GF-D8 (cell line): ENCODE measurements around the gene SDHAF2.
"Not testable (repeated sequence)": the region's sequence is repeated elsewhere in the genome, so short reads cannot be mapped to it uniquely, and the experiment has no call there.

Experiments used
- DNase-seq: peaks from one replicate; lab custom pipeline; 2025; lab: John Stamatoyannopoulos, UW

Gene SDHAF2

DNA sequence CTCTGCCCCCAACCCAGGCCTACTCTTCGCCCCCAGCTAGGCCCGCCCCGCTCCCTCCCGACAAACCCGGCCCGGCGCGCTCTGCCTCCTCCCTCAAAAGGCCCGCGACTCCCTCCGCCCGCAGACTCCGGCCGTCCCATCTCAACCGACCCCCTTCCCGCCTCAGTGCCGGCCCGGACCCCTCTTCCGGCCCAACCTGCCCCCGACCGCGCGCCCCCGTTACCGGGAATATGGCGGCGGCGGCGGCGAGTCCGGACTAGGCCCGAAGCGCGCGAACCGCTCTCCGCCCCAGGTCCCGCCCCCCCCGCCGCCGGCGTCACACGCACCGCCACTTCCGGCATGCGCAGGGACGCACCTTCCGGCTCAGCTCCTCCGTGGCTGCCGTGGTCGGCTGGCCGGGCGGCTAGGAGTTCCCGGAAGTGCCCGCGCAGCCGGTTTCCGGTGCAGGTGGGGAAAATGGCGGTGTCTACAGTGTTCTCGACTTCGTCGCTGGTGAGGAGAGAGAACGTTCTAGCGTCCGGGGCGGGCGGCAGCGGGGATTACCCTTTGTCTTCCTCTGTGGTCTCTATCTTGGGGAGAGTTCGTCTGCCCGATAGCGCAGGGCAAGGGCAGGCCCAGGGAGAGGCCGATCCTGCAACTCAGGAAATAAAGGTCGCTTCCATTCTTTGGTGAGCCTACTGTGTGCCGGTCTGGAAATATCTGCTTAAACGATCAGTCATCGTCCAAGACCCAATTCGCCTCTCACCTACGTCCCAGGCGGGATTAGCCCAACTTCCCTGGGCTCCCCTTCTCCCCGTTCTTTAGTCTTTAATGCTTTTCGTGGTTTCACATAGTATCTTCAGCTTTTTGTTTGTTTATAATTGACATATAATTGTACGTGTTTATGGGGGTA is at the start of gene SDHAF2, which contains the start of gene CPSF7:
SDHAF2 (plus strand) TSS at position 434 of the 892 bp plus-strand sequence; CDS start at position 457, 23 bp downstream.
CPSF7 (minus strand) TSS at position 285 of the 892 bp plus-strand sequence. CDS start 740 bp downstream, outside the sequence.
- DNase-seq = peak; percentile 77

DNA sequence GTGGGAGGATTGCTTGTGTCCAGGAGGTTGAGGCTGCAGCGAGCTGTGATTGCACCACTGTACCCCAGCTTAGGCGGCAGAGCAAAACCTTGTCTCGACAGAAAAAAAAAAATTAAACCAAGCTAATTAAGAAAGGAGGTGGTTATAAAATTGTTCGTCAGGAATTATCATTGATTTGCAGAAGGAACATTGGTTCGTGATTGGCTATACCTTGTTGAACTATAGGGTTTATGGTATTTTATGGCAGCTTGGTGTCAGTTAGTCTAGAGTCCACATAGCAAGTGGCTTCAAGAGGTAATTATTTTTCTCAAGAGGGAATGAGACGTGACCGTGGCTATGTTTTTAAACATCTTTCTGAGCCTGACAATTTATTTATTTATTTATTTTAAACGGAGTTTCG is 49.0 kb upstream of the SDHAF2 start:
- DNase-seq = no peak

DNA sequence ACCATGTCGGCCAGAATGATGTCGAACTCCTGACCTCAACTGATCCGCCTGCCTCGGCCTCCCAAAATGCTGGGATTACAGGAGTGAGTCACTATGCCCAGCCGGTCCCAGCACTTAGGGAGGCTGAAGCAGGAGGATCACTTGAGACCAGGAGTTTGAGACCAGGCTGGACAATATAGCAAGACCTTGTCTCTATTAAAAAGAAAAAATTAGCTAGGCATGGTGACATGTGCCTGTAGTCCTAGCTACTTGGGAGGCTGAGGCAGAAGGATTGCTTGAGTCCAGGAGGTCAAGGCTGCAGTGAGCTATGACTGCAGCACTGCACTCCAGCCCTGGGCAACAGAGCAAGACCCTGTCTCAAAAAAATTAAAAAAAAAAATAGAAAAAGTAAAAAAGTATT is 46.1 kb upstream of the SDHAF2 start:
- not testable (repeated sequence) for DNase-seq

DNA sequence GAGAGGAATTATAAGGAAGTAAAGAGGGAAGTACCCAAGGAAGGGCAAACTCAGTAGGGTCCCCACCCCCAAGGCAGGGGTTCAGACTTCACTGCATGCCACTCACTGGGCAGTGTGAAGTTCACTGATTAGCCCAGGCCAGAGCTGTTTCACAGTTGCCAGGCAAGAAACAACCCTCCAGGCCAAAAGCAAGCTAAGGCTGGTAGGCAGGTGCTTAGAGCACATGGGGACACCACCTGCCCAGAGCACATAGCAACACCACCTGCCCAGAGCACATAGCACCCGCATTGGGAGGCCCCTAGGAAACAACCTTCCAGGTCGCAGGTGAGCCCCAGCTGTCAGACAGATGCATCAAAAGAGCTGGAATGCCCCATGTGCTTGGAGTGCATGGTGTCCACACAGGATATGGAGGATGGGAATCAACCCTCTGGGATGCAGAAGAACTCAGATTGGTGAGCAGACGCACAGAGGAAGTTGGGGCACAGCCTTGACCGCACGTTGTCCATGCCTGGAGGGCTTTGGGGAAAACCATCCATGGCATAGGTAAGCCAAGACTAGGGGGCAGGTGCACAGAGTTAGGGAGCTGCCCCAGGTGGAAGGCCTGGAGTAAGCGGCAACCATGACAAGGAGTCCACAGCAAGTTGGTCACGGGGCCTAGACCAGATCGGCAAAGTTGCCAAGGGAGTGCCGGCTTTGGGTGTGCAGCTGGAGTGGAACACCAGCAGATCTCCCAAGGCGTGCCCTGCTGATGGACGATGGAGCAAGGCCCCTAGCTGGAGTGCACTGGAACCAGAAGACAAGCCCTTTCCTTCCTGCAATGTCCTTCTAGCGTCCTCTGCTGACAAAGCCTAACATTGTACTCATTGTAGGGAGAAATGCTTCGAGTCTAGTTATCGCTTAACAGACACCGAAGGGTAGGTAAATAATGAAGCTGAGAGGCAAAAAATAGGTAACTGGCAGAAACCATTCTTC is 45.4 kb upstream of the SDHAF2 start:
- DNase-seq = no peak

DNA sequence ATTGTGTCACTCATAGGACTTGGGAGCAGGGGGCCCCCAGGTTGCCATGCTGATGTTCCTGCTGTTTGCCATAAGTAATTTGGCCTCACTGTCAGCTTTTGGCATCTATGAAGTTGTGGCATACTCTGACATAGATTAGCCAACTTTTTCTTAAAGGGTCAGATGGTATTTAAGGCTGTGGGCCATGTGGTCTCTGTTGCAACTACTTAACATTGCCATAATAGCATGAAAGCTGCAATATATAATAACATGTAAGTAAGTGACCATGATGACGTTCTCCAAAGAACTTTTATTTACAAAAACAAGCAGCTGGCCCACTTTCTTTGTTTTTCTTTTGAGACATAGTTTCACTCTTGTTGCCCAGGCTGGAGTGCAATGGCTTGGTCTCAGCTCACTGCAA is 39.8 kb upstream of the SDHAF2 start:
- peak; percentile 40 for DNase-seq

DNA sequence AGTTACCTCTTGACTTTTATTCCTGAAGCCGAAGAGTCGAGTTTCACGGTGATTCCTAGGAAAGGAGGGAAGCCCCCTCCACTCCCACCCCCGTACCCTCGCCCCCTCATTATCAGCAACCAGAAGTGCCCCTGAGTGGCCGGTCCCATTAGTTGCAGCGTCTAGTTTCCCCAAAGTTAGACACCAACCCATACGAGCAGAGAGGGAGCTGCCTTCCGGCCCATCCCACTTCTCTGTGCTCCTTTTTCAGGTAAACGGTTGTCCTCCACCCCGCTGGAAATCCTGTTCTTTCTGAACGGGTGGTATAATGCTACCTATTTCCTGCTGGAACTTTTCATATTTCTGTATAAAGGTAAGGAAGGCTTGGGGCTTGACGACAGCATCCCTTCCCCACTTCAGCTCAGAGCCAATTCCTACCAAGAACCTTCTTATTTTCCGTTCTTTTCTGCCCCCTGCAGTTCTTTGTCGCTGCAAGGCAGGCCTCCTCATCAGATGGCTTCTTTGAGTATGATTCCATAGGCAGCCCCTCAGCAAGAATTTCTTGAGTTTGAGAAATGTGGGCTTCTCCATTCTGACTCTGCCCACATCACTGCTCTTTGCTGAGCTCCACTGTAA is 36.8 kb upstream of the SDHAF2 start:
- peak; percentile 5 for DNase-seq

DNA sequence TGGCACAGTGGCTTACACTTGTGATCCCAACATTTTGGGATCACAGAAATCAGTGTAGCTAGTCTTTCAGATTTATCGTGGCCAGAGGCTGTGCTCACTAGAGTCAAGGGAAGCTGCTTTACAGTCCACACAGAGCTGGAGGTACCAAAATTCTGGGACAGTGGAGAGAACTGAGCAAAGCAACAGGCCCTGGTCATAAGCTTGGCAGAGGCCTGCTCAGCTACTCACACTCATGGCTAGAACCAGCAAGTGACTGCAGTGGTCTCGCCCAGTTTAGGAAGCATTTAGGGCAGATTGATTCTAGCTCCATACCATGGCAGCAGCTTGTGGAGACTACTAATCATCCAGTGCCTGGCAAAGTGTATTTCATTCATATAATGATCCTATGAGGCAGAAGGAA is 28.8 kb upstream of the SDHAF2 start:
- no peak for DNase-seq

DNA sequence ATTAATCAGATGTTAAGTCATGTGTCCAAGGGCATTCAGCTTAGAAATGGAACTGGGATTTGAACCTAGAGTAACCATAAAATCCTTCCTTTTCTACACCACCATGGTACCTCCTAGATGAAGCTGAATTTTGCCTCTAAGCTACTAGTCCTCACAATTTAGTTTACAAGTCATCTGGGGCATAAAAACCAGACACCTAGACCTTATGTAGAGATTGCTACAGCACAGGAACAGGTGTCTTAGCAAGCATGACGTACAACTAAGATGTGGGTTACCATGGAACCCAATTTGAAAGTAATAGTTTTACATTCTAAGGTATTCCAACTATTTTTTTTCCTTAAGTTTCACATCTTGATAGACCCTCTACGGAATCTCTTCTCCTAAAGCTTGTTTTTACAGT is 28.4 kb upstream of the SDHAF2 start:
- no peak for DNase-seq

DNA sequence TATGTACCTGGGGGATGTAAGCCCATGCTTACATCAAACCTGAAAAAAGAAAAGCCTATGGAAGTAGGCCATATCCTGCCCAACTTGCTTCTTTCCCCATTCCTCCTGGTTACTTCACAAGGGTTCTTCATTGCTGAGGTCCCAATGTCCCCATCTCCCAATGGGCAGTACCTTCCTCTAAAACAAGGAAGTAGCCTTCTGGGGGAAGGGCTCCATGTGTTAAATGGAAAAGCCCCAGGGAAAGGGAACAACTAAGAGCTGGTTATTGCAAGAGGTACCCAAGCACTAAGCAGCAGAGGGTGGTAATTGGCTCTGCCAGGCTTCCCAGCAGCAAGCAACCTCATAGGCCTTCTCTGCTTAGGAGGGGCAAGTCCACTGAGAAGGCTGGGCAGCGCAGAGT is 26.3 kb upstream of the SDHAF2 start:
- no peak for DNase-seq

DNA sequence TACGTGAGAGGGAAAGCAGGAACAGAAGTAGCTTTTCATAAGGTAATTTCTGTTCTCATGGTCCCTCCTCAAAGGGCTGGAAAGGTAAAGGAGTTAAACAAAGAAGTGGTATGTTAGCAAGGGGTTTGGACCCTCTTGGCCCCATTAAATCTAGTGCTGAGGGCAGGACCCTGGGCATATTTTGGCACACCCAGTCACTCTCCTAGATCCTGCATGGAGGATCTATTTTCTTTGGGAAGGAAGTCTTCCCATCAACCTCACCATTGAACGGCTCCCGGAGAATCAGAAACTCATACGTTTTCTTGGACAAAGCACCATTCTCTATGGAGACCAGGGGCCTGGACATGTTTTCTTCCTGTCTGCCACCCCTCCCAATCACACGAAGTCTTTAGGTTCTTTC is 25.8 kb upstream of the SDHAF2 start:
- DNase-seq = no peak

DNA sequence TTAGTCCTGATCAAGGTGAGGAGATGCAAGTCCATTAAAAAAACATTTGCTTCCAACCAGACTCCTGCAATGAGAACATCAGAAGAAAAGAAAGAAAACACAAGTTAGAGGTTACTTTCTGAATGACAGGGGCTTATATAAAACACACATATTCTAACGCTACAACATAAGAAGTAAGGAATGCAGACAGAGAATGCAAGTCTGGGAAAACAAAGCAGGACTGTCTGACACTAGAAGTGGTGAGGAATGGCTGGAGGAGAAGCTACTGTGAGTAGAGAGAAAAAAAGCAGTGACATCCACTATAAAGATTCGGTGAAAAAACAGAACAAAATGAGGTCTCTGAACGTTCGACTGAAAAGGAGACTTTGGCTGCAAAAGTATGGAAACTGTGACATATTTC is 25.3 kb upstream of the SDHAF2 start:
- no peak for DNase-seq

DNA sequence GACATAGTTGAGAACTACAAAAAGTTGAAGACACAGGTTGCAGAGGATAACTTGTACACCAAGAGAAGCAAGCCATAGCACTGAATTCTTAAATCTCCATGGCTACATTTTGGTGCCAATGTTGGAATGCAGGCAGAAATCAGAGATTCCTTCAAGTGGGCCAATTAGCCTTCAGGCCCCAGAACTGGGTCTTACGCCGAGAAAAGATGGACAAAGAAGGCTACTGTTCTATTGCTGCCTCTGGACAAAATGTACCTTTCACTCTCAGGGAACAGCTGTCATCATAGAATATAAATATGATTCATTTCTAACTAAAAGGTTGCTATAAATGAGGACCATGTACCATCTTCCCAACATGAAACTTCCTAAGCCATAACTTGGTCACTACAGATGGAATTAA is 23.9 kb upstream of the SDHAF2 start:
- no peak for DNase-seq

DNA sequence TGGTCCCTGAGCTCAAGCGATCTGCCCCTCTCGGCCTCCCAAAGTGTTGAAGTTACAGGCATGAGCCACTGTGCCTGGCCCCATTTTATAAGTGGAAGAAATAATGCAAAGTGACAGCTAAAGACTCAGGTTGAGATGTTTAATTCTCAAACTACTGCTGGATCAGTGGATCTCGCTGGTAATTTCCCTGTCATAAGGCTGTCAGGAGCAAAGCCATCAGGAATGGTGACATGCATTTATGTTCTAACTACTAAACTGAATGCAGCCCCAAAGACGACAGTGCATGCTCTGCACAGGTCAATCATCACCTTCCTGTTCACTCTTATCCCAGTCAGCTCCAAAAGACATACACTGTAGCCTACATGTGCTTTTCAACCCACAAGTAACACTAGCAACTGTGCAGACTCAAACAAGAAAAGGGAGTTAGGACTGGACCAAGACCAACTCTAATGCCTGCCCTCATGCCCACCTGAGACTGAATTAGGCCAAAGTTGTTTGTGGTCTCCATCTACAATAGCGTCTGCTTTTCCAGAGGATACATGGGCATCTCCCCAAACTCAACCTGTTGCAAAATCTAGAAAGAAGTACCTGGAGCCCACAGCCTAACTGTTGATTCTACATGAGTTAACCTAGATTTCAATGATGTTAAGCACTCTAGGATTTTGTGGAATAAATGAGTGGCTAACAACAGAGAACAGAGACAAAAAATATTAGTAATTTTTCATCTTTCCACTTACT is 22.8 kb upstream of the SDHAF2 start:
- DNase-seq = no peak

DNA sequence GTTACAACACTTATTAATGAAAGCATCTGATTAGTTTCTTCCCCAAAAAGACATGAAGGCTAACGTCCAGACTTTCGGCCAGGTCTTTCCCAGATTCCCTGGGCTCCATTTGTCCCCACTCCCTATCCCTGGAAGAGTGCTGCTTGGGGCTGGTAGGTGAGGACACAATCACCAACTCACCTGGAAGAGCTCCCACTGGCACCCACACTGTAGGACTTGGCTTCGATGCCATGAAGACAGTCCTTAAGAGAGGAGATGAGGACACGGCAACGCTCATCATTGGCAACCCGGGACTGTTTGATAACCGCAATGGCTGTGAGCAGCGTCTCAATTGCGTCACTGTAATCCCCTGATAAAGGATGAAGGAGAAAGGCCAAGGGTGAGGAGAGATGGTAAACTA is 18.3 kb upstream of the SDHAF2 start:
- DNase-seq = no peak

DNA sequence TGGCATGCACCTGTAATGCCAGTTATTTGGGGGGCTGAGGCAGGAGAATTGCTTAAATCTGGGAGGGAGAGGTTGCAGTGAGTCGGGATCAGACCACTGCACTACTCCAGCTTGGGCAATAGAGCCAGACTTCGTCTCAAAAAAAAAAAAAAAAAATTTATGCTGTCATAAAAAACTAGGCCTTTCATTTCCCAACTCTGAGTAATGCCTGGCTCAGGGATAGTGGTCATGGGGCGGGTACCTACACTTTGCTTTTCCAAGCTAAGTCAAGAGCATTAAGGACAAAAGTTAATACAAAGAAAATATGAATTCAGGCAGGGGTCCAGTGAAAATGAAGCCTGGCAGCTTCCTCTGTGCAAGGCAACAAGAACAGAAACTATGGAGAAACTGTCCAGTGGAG is 16.4 kb upstream of the SDHAF2 start:
- DNase-seq = no peak

DNA sequence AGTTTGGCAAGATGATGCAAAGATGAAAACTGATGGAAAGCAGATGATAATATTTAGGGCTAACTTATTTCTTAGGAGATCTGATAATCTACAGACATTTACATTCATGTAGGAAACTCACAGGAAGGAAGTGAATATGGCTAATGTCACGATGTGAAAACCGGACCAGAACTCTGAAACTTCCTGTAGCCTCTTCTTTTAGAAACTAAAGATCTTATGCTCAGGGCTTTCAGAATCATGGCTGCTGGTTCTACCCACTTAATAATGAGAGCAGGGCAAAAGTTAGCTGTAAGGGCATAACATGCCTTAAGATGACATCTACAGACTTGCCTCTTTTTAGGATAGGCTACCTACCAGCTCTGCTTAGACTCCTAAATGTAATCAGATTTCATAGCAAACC is 15.4 kb upstream of the SDHAF2 start:
- DNase-seq = no peak

DNA sequence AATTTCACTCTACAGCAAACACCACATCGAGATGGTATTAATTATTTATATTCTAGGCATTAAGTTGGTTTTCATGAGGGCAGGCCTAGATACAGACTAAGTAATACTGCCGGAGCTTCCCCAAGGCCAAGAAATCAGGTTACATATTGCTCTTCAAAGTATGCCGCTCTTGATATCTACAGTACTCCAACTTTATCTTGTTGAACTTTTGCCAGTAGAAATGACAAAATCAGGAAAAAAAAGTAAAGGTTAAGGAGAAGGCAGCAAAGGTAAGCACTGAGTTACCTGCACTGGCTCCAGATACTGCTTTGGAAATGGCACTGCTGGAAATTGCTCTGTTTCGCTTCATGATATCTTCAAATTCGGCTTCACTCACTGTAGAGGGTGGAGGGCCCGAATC is 14.5 kb upstream of the SDHAF2 start:
- DNase-seq = no peak

DNA sequence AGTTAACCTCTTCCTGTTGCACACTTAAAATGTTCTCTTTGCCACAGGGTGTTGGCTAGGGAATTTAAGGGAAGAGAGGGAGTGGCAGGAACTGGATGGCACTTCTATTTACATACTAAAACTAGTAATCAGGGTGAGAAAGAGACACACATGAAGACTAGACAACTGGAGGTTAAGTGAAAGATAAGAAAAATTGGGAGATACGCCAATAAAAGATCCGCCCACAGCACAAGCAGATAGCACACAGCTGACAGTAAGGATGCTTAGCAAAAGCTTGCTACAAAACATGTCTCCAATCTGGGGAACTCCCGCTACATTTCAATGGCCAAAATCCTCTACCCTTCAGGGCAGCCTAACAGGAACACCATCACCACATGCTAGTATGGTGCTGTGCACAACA is 13.0 kb upstream of the SDHAF2 start:
- DNase-seq = no peak

DNA sequence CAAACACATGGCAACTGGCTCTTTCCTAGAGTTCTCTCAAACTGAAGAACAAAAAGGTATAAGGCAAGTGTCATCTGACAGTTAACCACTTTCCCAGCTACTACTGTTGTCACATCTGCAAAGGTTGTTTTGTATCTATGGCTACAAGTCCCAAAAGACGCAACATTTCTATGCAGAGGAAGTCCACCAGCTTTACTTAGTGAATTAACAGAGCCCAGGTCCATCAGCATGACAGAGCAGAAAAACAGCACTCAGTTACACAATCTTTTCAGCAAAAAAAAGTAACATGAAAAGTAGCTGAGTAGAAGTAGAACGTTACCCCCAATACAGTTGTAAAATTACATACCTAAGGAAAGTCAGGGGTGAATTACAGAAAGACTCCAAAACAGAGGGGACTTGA is 12.3 kb upstream of the SDHAF2 start:
- DNase-seq = peak; percentile 88

DNA sequence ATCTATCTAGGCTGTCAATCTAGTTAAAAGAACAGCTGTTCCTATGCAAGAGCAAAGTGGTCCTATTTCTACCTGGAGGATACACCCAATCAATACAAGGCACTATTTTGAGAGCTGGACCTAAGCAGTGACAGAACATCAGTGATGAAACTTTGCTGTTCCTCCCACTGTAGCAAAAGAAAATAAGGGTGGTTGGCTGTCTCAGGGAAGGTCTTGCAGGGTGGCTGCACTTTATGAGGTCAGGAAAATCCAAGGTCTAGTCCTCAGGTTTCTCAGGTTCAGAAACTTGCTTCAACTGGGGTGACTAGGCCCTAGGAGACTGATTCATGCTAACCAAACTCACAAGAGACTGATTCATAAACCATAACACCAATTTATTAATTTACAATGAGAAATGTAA is 11.8 kb upstream of the SDHAF2 start:
- no peak for DNase-seq

DNA sequence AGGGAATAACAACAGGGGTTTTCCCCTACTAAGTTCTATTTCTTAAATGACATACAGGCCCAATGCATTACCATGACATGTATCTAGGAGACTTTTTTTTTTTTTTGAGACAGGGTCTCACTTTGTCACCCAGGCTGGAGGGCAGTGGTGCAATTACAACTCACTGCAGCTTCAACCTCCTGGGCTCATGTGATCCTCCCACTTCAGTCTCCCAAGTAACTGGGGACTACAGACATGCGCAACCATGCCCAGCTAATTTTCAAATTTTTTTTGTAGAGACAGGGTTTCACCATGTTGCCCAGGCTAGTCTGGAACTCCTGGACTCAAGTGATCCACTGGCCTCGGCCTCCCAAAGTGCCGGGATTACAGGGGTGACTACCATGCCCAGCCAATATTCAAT is 7.7 kb upstream of the SDHAF2 start:
- no peak for DNase-seq
